K562 (cell line): ENCODE results near the gene FBXW7. TPM values are rescaled to one million over a fixed set of nuclear protein-coding genes. Genes with fewer than 3 reads are reported as not detected.

Experiments used
- CBFA2T3 ChIP-seq: fragments of 450-650 bp; IDR thresholded peaks from 2 replicates; pipeline ENCODE4 v1.6.1; 2017
- CBFB ChIP-seq: sonication (generic); formaldehyde crosslinking; IDR thresholded peaks from 2 replicates; pipeline ENCODE4 v1.4.0; 2020; ENCODE audit warnings: mild to moderate bottlenecking, missing genetic modification reagents
- CBX5 ChIP-seq: IDR thresholded peaks from 2 replicates; pipeline ENCODE4 v1.6.1; 2014; ENCODE audit warnings: low read depth, borderline replicate concordance
- CEBPB ChIP-seq: fragments of 450-650 bp; IDR thresholded peaks from 2 replicates; pipeline ENCODE4 v1.6.1; 2016; ENCODE audit warnings: missing genetic modification characterization, missing compliant biosample characterization
- CTCF ChIP-seq, 3 experiments: IDR thresholded peaks in 2 of 3; conservative IDR thresholded peaks in 1 of 3; 2 replicates each; pipeline ENCODE4 v1.5.1; 2011 to 2012; ENCODE audit warnings: low read length in 3 of 3, mild to moderate bottlenecking in 3 of 3, control low read depth in 2 of 3, improper control_type of control experiment in 1 of 3, inconsistent platforms in 1 of 3, low read depth in 1 of 3, mixed read lengths in 1 of 3, moderate library complexity in 1 of 3; ENCODE audit not compliant: insufficient read depth in 2 of 3
- CTCFL ChIP-seq: IDR thresholded peaks from 2 replicates; pipeline ENCODE4 v1.6.1; 2011; ENCODE audit warnings: borderline replicate concordance, low read depth, mild to moderate bottlenecking, moderate library complexity, low read length; ENCODE audit not compliant: insufficient read depth, poor library complexity, severe bottlenecking
- ETS1 ChIP-seq: conservative IDR thresholded peaks from 2 replicates; pipeline ENCODE4 v1.6.1; 2011; ENCODE audit warnings: low read depth, mild to moderate bottlenecking, low read length; ENCODE audit not compliant: control insufficient read depth
- HDAC2 ChIP-seq: fragments of 450-650 bp; IDR thresholded peaks from 2 replicates; pipeline ENCODE4 v1.6.1; 2016; ENCODE audit warnings: mild to moderate bottlenecking
- LEF1 ChIP-seq: fragments of 450-650 bp; IDR thresholded peaks from 2 replicates; pipeline ENCODE4 v1.6.1; 2016; ENCODE audit warnings: mild to moderate bottlenecking
- NCOA2 ChIP-seq, 2 experiments: fragments of 450-650 bp; IDR thresholded peaks; 2 replicates each; pipeline ENCODE4 v1.6.1; 2018; ENCODE audit warnings: mild to moderate bottlenecking in 2 of 2, moderate library complexity in 1 of 2; ENCODE audit not compliant: partially characterized antibody in 2 of 2
- NFE2 ChIP-seq: IDR thresholded peaks from 2 replicates; pipeline ENCODE4 v1.6.1; 2014; ENCODE audit warnings: antibody characterized with exemption, low read depth
- NR2C2 ChIP-seq, 2 experiments: fragments of 200-800 bp in 1 of 2; sonication (Bioruptor generic) in 1 of 2; sonication (generic) in 1 of 2; formaldehyde crosslinking in 1 of 2; IDR thresholded peaks; 2 replicates each; pipeline versions ENCODE4 v1.6.1 to v1.8.0; 2016 to 2022; ENCODE audit warnings: mild to moderate bottlenecking in 1 of 2, missing compliant biosample characterization in 1 of 2, missing genetic modification characterization in 1 of 2, missing genetic modification reagents in 1 of 2
- RBM39 ChIP-seq: fragments of 200-400 bp; formaldehyde crosslinking; optimal IDR thresholded peaks from 2 replicates; pipeline ENCODE3; 2018; ENCODE audit warnings: low read depth, low read length
- TARDBP ChIP-seq: fragments of 450-650 bp; IDR thresholded peaks from 2 replicates; pipeline ENCODE4 v1.6.1; 2016
- TSHZ1 ChIP-seq: fragments of 250-450 bp; sonication (Bioruptor Pico); IDR thresholded peaks from 2 replicates; pipeline ENCODE4 v1.4.0; 2020; ENCODE audit warnings: mild to moderate bottlenecking, moderate library complexity
- ZKSCAN3 ChIP-seq: fragments of 250-450 bp; sonication (Bioruptor Pico); IDR thresholded peaks from 2 replicates; pipeline ENCODE4 v1.4.0; 2020
- ZNF140 ChIP-seq: fragments of 250-450 bp; sonication (Bioruptor Pico); IDR thresholded peaks from 2 replicates; pipeline ENCODE4 v1.8.0; 2021; ENCODE audit warnings: moderate library complexity, mild to moderate bottlenecking, inconsistent platforms
- ZNF449 ChIP-seq: fragments of 250-450 bp; sonication (Bioruptor Pico); IDR thresholded peaks from 2 replicates; pipeline ENCODE4 v1.8.0; 2022; ENCODE audit warnings: moderate library complexity, mild to moderate bottlenecking, inconsistent platforms
- polyA plus RNA-seq, 8 experiments: library from polyadenylated mRNA; depleted of rRNA in 4 of 8; stranded (reverse) in 5 of 8; unstranded in 3 of 8; fragments of >200 nt; fragmentation: Nextera tagmentation in 2 of 8; fragmentation: Illumina TruSeq in 1 of 8; extraction: Ambion mirVana in 2 of 8; extraction: Trizol in 1 of 8; gene quantifications; 2 replicates each; pipeline versions ENCODE4 v1.2.1 to v1.2.3, GENCODE V29; 2011 to 2014; ENCODE audit warnings: inconsistent platforms in 1 of 8, missing spikeins in 1 of 8
- total RNA-seq, 7 experiments: library from RNA; depleted of rRNA in 6 of 7; stranded (reverse); fragments of >200 nt in 6 of 7; fragmentation: Illumina TruSeq in 2 of 7; extraction: Trizol in 2 of 7; gene quantifications; 2 replicates each; pipeline versions ENCODE4 v1.2.1 to v1.2.3, GENCODE V29; 2011 to 2021; ENCODE audit warnings: low replicate concordance in 1 of 7

FBXW7 gene
- total and polyA plus RNA-seq, 9 of the 15 experiments (the other 6 are each of a cell fraction or from before 2014, with no cell fraction given): 6.8 to 44.2 (median 16.4) TPM

- TF ChIP-seq TSHZ1 (CRISPR knock-in tag) (no peak), CTCF (IDR thresholded peaks at IDR 0.05 in 2 of 3, conservative IDR thresholded peaks at IDR 0.05 in 1 of 3; ENCODE audit: insufficient read depth in 2 of 3, low read depth in 1 of 3, low read length in 3 of 3) (no peak), ETS1 (no peak), CEBPB (no peak), CBX5 (no peak), NFE2 (no peak), NCOA2 (IDR thresholded peaks at IDR 0.05; ENCODE audit: partially characterized antibody in 2 of 2) (no peak), HDAC2 (peak; percentile 57; the same call in 1 of the 2 replicates), ZNF140 (CRISPR knock-in tag) (no peak), CBFB (CRISPR knock-in tag) (no peak), TARDBP (no peak), ZNF449 (CRISPR knock-in tag) (no peak), CBFA2T3 (peak; percentile 17; the same call in 1 of the 2 replicates), NR2C2 (CRISPR knock-in tag; IDR thresholded peaks at IDR 0.05) (no peak), NR2C2 (tag; IDR thresholded peaks at IDR 0.05) (peak; percentile 82), ZKSCAN3 (no peak), LEF1 (no peak), RBM39 (no peak), CTCFL (no peak)
Observed at GRCh38 chr4:152536545-152537182, 772 bp upstream of the FBXW7 start (continued).
